Measurements from ENCODE around the gene APBB3.

The APBB3 gene

GRCh38 chr5:140564196-140565023, at the start of gene APBB3, which contains the start of gene SLC35A4:
Gene APBB3, minus strand, starts transcription at chr5:140564598. Its CDS starts 353 bp downstream, at chr5:140564245.
Gene SLC35A4, plus strand, starts transcription at chr5:140564828. Its CDS starts 2,342 bp downstream, at chr5:140567170.
- TF ChIP-seq CTCF (IDR thresholded peaks at IDR 0.05) = no peak

- TF ChIP-seq CTCF (IDR thresholded peaks at IDR 0.05) = no peak
Observed at GRCh38 chr5:140611020-140611521, 46.7 kb upstream of the APBB3 start.

GRCh38 chr5:140609126-140609525, 44.7 kb upstream of the APBB3 start:
- TF ChIP-seq CTCF (IDR thresholded peaks at IDR 0.05) = no peak

GRCh38 chr5:140608722-140609121, 44.3 kb upstream of the APBB3 start:
- TF ChIP-seq CTCF (IDR thresholded peaks at IDR 0.05) = no peak

- no peak for TF ChIP-seq CTCF (IDR thresholded peaks at IDR 0.05)
Observed at GRCh38 chr5:140607031-140607430, 42.6 kb upstream of the APBB3 start.

- no peak for TF ChIP-seq CTCF (IDR thresholded peaks at IDR 0.05)
Observed at GRCh38 chr5:140605879-140606278, 41.5 kb upstream of the APBB3 start.

GRCh38 chr5:140603734-140604133, 39.3 kb upstream of the APBB3 start:
- TF ChIP-seq CTCF (IDR thresholded peaks at IDR 0.05) = no peak
